Gastrocnemius medialis (tissue), 4 donors: ENCODE results near the gene LMF2.

Source experiments
- CTCF ChIP-seq, 5 experiments: fragments of 450-650 bp in 3 of 5; fragments of 200-600 bp in 2 of 5; sonication (generic) in 2 of 5; IDR thresholded peaks in 4 of 5; conservative IDR thresholded peaks in 1 of 5; 1 replicate in 4 of 5; 2 replicates in 1 of 5; pipeline ENCODE4 v1.5.1; 2016 to 2019; ENCODE audit warnings: antibody characterized with exemption in 5 of 5, mild to moderate bottlenecking in 3 of 5, moderate library complexity in 3 of 5
- POLR2A ChIP-seq, 2 donors: fragments of 450-650 bp; IDR thresholded peaks; one replicate each; pipeline ENCODE4 v1.6.1; 2017; ENCODE audit warnings: antibody characterized with exemption in 2 of 2, mild to moderate bottlenecking in 2 of 2, moderate library complexity in 2 of 2

- no peak for TF ChIP-seq POLR2A (IDR thresholded peaks at IDR 0.05)
- TF ChIP-seq CTCF (IDR thresholded peaks at IDR 0.05 in 4 of 5, conservative IDR thresholded peaks at IDR 0.05 in 1 of 5), result no peak
These were observed 27.6 kb upstream of the LMF2 start for GRCh38 chr22:50535113-50535512.
